Endometrium (tissue), 2 donors: ENCODE results near the gene PEMT.
"Not testable (repeated sequence)": the region's sequence is repeated elsewhere in the genome, so short reads cannot be mapped to it uniquely, and the experiment has no call there.

Experiments used
- FAIRE-seq: peaks from 2 replicates; lab custom pipeline; 2012; peaks lifted over from hg19 to GRCh38; lab: Jason Lieb, UNC
- donor health status: control.
- donor health status: control.

The PEMT gene

GRCh38 chr17:17485420-17485819 is 106.1 kb downstream of the PEMT start:
- FAIRE-seq = no peak

DNA sequence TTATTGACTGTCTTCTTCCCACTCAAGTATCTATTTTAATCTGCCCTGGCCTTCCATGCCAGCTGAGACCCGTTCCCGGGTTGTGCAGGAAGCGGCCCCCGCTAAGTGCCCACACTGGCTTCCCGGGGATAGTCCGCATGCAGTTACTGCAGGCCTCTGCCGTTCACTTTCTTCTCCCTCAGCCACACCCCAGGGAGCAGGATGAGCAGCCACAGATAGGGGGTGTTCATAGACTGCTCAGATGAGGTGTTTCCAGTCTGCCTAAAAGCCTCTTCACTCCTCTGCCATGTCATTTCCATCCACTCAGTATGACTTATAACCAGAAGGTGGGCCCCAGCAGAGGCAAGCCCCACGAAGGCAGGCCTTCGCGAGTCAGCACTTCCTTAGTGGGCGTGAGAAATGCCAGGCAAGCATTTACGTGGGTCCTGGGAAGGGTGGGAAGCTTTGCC is 107.0 kb downstream of the PEMT start:
- FAIRE-seq = no peak

DNA sequence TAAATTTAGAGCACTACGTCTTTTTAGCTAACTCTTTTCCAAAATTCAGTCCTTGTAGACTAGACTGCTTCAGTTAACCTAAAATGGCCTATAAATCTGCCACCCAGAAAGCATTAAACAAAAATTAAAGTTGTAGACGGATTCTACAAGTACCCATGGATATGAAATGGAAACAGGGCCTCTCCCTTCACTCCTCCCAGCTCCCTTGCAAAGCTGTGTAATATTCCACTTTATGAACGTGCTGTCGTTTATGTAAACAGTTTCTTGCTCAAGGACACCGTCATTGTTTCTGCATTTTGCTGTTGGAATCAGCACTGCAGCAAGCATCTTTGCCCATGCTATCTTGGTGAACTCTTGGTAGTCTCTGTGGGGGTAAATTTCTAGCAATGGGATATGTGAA is 109.6 kb downstream of the PEMT start:
- FAIRE-seq = no peak

- FAIRE-seq = no peak
Measured at GRCh38 chr17:17480593-17481148, 110.8 kb downstream of the PEMT start.

- no peak for FAIRE-seq
Measured at GRCh38 chr17:17479209-17479608, 112.3 kb downstream of the PEMT start.

GRCh38 chr17:17476865-17477467 is 114.5 kb downstream of the PEMT start, which contains the start of gene MED9:
TSS of gene MED9 (plus strand) at chr17:17477000. CDS start at chr17:17477042, 42 bp downstream.
- no peak for FAIRE-seq

DNA sequence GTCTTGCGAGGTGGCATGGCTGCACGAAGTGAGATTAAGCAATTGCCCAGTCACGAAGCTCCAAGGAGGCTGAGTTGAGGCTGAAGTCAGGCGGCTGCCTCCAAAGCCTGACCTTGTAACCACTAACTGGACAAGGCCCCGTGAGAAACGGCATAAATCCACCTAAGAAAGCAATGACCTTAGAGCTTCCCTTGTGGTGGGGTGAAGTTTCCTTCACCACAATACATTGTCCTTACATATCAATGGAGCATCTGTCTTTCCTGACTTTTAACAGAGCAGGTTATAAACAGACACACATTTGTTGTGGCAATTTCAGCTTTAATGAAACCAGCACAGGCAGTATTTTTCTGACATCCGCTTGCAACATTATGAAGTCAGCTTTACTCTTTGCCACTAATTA is 117.2 kb downstream of the PEMT start:
- FAIRE-seq = no peak

DNA sequence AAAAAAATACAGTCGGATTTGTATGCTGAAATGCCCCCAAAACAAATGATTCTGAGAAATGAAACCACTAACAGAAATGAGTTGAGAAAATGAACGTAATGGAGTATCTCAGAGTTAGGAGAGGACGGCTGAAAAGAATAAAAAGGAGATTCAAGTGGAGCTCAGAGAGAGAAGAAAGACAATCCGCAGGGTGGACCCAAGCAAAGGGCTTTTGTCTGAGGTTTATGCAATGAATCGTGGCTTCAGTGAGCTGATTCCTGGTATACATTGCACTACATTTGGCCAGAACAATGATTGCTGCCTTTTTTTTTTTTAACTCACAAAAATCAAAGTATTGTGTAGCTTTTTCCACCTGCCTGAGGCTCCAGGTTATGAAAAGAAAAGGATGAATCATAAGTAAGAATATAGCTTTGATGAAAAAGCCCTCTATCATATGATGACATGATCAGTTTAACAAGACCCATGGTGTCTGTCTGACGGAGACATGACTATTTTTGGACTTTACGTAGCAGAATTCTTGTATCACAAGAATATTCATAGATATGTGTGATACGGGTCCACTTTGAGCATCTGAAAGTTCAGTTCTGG is 119.1 kb downstream of the PEMT start:
- FAIRE-seq = no peak

- no peak for FAIRE-seq
Measured at GRCh38 chr17:17469996-17470395, 121.5 kb downstream of the PEMT start.

DNA sequence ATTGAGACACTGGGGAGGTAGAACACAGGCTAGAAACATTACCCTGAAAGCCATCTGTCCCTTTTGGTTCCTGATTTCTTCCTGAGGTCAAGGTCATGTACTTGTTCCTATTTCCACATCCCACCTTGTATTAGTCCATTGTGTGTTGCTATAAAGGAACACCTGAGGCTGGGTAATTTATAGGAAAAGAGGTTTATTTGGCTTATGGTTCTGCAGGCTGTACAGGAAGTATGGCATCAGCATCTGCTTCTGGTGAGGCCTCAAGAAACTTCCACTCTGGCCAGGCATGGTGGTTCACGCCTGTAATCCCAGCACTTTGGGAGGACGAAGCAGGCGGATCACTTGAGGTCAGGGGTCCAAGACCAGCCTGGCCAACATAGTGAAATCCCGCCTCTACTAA is 122.2 kb downstream of the PEMT start:
- no peak for FAIRE-seq

GRCh38 chr17:17468217-17469010 is 123.1 kb downstream of the PEMT start:
- FAIRE-seq = no peak

DNA sequence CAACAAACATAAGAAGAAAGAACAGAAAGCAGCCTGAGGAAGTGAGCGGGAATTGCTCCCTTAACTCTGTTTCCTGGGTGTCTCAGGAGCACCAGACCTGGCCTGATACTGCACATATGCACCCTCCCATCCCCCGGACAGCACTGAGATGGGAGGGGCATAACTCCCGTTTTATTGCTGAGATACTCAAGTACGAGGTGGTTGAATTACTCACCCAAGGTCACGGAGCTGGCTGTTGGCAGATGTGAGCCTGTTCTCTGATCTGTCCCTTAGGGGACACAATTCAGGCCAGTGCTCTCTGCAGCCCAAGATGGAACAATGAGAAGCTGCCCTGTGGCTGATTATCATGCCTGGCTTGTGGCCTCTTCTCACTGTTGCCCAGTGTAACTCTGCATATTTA is 123.8 kb downstream of the PEMT start:
- FAIRE-seq = no peak

- FAIRE-seq = no peak
Measured at GRCh38 chr17:17467016-17467415, 124.5 kb downstream of the PEMT start.

GRCh38 chr17:17466511-17466910 is 125.0 kb downstream of the PEMT start:
- no peak for FAIRE-seq

DNA sequence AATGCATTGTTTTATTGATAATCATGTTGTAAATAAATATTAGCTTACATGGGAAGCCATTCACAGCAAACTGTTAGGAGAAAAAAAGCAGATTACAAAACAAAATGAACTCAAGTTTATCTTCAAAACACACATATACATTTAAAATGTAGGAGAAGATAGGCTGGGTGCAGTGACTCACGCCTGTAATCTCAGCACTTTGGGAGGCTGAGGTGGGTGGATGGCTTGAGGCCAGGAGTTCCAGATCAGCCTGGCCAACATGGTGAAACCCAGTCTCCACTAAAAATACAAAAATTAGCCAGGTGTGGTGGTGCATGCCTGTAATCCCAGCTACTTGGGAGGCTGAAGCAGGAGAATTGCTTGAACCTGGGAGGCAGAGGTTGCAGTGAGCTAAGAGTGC is 125.6 kb downstream of the PEMT start:
- FAIRE-seq = not testable (repeated sequence)

GRCh38 chr17:17463821-17464220 is 127.7 kb downstream of the PEMT start:
- FAIRE-seq = no peak

DNA sequence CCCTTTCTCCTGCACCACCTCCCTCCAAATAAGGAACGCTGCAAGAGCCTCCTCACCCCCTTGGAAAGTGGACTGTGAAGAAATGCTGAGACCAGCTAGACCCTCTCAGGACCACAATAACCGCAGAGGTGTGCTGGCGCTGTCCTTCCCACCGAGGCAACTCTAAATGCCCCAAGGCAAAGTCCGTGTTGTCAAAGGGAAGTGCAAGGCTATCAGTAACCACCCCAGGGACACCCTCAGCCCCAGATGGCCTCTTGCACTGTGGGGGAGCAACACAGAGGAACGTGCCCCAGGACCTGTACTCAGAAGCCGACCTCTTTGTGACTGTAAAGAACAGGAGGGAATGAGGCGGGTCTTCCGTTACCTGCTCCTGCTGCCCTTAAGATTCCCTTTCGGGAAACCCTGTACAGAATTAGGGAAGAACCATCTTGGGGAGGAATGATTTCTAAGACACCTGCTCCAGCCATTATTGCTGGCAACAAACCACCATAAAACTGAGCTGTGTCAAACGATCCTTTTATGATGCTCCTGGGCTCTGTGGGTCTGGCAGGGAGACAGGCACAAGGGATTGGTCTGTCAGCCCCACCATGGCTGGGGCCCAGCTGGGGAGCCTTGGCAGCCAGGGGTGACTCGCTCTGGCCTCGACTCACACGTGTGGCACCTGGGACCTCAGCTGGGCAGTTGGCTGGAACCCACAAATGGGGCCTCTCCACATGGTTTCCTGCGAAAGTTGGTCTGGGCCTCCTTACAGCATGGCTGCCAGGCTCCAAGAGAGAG is 129.3 kb downstream of the PEMT start:
- FAIRE-seq = no peak

- no peak for FAIRE-seq
Measured at GRCh38 chr17:17460038-17460437, 131.5 kb downstream of the PEMT start.

- FAIRE-seq = no peak
Measured at GRCh38 chr17:17457680-17458079, 133.8 kb downstream of the PEMT start.

GRCh38 chr17:17456251-17456650 is 135.3 kb downstream of the PEMT start:
- FAIRE-seq = no peak
